GM12872 (cell line): ENCODE measurements around the gene PZP.

Experiments
- CTCF ChIP-seq: IDR thresholded peaks from 3 replicates; pipeline ENCODE4 v1.5.1; 2011; ENCODE audit warnings: low read depth, mild to moderate bottlenecking, low read length, moderate library complexity; ENCODE audit not compliant: insufficient read depth

PZP gene

GRCh38 chr12:9244894-9245293, 36.7 kb upstream of the PZP start:
- no peak for TF ChIP-seq CTCF

- no peak for TF ChIP-seq CTCF
Measured at GRCh38 chr12:9243999-9244649, 35.9 kb upstream of the PZP start.

- TF ChIP-seq CTCF: no peak
Measured at GRCh38 chr12:9241301-9241700, 33.1 kb upstream of the PZP start.

GRCh38 chr12:9240776-9241175, 32.6 kb upstream of the PZP start:
- TF ChIP-seq CTCF: no peak

GRCh38 chr12:9237286-9237685, 29.1 kb upstream of the PZP start:
- TF ChIP-seq CTCF: no peak

GRCh38 chr12:9235519-9235918, 27.3 kb upstream of the PZP start:
- no peak for TF ChIP-seq CTCF

- no peak for TF ChIP-seq CTCF
Measured at GRCh38 chr12:9227950-9228349, 19.8 kb upstream of the PZP start.

GRCh38 chr12:9223830-9224229, 15.6 kb upstream of the PZP start:
- no peak for TF ChIP-seq CTCF
